SH-SY5Y (cell line): Measurements from ENCODE around the gene EEIG2.

Experiments
- GATA2 ChIP-seq: IDR thresholded peaks from 2 replicates; pipeline ENCODE4 v1.6.1; 2011; ENCODE audit warnings: mild to moderate bottlenecking, low read depth, low read length
- GATA3 ChIP-seq: IDR thresholded peaks from 2 replicates; pipeline ENCODE4 v1.6.1; 2011; ENCODE audit warnings: low read depth, mild to moderate bottlenecking, low read length, moderate library complexity

- TF ChIP-seq GATA2 (no peak), GATA3 (no peak)
Measured at GRCh38 chr1:108556499-108556898, 3.4 kb upstream of the EEIG2 start.
